ENCODE measurements around the gene ZBP1. TPM values are rescaled to one million over a fixed set of nuclear protein-coding genes. Genes with fewer than 3 reads are reported as not detected.

Gene ZBP1
- total and polyA plus RNA-seq, 10 of the 15 experiments (the other 5 are each of a cell fraction or from before 2014, with no cell fraction given) = 0.93 to 10.6 (median 4.8) TPM

DNA sequence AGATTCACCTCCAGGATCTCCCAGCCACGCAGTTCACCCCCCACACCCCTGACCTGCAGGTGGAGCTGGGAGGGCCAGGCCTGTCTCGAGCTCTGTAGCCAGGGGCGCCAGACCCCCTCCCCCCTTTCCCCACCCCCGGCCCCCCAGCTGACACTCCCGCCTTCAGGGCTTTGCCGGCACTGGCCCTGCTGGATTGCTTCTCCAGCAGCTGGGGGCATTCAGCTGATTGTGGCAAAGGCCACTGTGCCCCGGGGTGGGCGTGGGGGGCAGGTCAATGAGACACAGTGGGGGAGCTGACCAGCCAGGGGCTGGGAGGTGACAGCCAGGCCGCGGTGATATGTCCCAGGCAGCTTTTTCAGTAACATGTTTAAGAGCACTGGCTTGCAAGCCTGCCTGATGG is 22.2 kb downstream of the ZBP1 start:
- Histone ChIP-seq H3K4me3 (no peak overlapping the region), H3K9me3 (replicated peaks; ENCODE audit: control insufficient read depth, insufficient read depth, low read length) (no peaks in the 10 kb centered on the region; the same call in 2 of the 3 replicates), H3K4me2 (ENCODE audit: control insufficient read depth, insufficient read depth) (no peak overlapping the region), H3K27ac (ENCODE audit: control insufficient read depth, insufficient read depth) (no peak overlapping the region), H3K79me2 (ENCODE audit: control insufficient read depth, insufficient read depth, low read length) (no peaks in the 10 kb centered on the region), H3K4me1 (ENCODE audit: control insufficient read depth, insufficient read depth, low read length) (peaks cover 4% of the 10 kb centered on the region), H3K36me3 (ENCODE audit: control insufficient read depth in 2 of 2, insufficient read depth in 2 of 2, low read length in 1 of 2) (no peaks in the 10 kb centered on the region), H3K27me3 (replicated peaks in 1 of 2; ENCODE audit: control insufficient read depth in 2 of 2, insufficient read depth in 2 of 2, low read length in 1 of 2) (no peaks in the 10 kb centered on the region; a peak in 1 of 4 replicates), H3K9ac (ENCODE audit: control insufficient read depth, insufficient read depth, low read length) (no peak overlapping the region), H4K20me1 (ENCODE audit: control insufficient read depth, insufficient read depth) (no peaks in the 10 kb centered on the region), H2AFZ (ENCODE audit: control insufficient read depth, low read depth, low read length) (no peak overlapping the region)
- ATAC-seq (no peak), FAIRE-seq (no peak), DNase-seq (ENCODE audit: low read depth, low spot score) (no peak)
- RAD21 ChIA-PET (ENCODE audit: unreplicated experiment) = interaction anchor here (1.2 to 3.1 kb wide), 2 partner anchors 22 to 582 kb away, joined by 4 to 14 read pairs; partner anchors contain the start of gene ZBP1
- SMC1A ChIA-PET (ENCODE audit: uncharacterized antibody, unreplicated experiment) = interaction anchor here (1.0 to 1.8 kb wide), 3 partner anchors 56 to 489 kb away, joined by 3 to 4 read pairs (median 4); no protein-coding TSS in a partner anchor
- TF ChIP-seq, protein P1, sequence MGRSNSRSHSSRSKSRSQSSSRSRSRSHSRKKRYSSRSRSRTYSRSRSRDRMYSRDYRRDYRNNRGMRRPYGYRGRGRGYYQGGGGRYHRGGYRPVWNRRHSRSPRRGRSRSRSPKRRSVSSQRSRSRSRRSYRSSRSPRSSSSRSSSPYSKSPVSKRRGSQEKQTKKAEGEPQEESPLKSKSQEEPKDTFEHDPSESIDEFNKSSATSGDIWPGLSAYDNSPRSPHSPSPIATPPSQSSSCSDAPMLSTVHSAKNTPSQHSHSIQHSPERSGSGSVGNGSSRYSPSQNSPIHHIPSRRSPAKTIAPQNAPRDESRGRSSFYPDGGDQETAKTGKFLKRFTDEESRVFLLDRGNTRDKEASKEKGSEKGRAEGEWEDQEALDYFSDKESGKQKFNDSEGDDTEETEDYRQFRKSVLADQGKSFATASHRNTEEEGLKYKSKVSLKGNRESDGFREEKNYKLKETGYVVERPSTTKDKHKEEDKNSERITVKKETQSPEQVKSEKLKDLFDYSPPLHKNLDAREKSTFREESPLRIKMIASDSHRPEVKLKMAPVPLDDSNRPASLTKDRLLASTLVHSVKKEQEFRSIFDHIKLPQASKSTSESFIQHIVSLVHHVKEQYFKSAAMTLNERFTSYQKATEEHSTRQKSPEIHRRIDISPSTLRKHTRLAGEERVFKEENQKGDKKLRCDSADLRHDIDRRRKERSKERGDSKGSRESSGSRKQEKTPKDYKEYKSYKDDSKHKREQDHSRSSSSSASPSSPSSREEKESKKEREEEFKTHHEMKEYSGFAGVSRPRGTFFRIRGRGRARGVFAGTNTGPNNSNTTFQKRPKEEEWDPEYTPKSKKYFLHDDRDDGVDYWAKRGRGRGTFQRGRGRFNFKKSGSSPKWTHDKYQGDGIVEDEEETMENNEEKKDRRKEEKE (IDR thresholded peaks at IDR 0.05) = no peak
- TF ChIP-seq, protein P2, sequence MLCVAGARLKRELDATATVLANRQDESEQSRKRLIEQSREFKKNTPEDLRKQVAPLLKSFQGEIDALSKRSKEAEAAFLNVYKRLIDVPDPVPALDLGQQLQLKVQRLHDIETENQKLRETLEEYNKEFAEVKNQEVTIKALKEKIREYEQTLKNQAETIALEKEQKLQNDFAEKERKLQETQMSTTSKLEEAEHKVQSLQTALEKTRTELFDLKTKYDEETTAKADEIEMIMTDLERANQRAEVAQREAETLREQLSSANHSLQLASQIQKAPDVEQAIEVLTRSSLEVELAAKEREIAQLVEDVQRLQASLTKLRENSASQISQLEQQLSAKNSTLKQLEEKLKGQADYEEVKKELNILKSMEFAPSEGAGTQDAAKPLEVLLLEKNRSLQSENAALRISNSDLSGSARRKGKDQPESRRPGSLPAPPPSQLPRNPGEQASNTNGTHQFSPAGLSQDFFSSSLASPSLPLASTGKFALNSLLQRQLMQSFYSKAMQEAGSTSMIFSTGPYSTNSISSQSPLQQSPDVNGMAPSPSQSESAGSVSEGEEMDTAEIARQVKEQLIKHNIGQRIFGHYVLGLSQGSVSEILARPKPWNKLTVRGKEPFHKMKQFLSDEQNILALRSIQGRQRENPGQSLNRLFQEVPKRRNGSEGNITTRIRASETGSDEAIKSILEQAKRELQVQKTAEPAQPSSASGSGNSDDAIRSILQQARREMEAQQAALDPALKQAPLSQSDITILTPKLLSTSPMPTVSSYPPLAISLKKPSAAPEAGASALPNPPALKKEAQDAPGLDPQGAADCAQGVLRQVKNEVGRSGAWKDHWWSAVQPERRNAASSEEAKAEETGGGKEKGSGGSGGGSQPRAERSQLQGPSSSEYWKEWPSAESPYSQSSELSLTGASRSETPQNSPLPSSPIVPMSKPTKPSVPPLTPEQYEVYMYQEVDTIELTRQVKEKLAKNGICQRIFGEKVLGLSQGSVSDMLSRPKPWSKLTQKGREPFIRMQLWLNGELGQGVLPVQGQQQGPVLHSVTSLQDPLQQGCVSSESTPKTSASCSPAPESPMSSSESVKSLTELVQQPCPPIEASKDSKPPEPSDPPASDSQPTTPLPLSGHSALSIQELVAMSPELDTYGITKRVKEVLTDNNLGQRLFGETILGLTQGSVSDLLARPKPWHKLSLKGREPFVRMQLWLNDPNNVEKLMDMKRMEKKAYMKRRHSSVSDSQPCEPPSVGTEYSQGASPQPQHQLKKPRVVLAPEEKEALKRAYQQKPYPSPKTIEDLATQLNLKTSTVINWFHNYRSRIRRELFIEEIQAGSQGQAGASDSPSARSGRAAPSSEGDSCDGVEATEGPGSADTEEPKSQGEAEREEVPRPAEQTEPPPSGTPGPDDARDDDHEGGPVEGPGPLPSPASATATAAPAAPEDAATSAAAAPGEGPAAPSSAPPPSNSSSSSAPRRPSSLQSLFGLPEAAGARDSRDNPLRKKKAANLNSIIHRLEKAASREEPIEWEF (IDR thresholded peaks at IDR 0.05; ENCODE audit: insufficient replicate concordance, low read depth, low read length) = no peak
- TF ChIP-seq MXI1 (IDR thresholded peaks at IDR 0.05; ENCODE audit: low read depth, low read length) (no peak), ZZZ3 (IDR thresholded peaks at IDR 0.05; ENCODE audit: control insufficient read depth, insufficient read length, low read depth) (no peak), HDGF (IDR thresholded peaks at IDR 0.05) (no peak), EZH2 (IDR thresholded peaks at IDR 0.05; ENCODE audit: borderline replicate concordance, control insufficient read depth, low read depth, low read length) (no peak), WRNIP1 (IDR thresholded peaks at IDR 0.05; ENCODE audit: borderline replicate concordance, low read depth, low read length) (no peak)
- CTCF ChIA-PET = interaction anchor here (0.7 to 4.3 kb wide), 7 partner anchors 56 to 583 kb away, joined by 3 to 21 read pairs (median 4); no protein-coding TSS in a partner anchor
- WGBS (ENCODE audit: insufficient coverage, insufficient replicate concordance, low lambda C conversion rate, missing lambda C conversion rate) = 62% methylated on average over 5 of the region's 10 CpGs
- POLR2A ChIA-PET = no interaction called here
- intact Hi-C loops (cut with micrococcal nuclease; ENCODE audit: unreplicated experiment) = no loop called here
- in situ Hi-C loops (cut with MboI) = loop anchor here (10.0 kb wide), 1 partner anchor 587 kb away; no protein-coding TSS in a partner anchor
- no TSS peak for BruUV-seq (replicated peaks)
